Liver (tissue), 9 donors: ENCODE data around the gene LMOD3. TPM values are rescaled to one million over a fixed set of nuclear protein-coding genes. Genes with fewer than 3 reads are reported as not detected.
A peak's percentile ranks its signal among the peaks of the same experiment; 100 is the strongest.

ENCODE experiments used
- DNase-seq: peaks from one replicate; pipeline ENCODE4 v3.0.0-alpha.2; 2017; ENCODE audit warnings: low spot score
- H3K27ac ChIP-seq, 2 donors: one replicate each; pipeline ENCODE4 v1.7.0; 2013; ENCODE audit warnings: inconsistent platforms in 2 of 2, low read length in 2 of 2, control low read depth in 1 of 2, low read depth in 1 of 2, mild to moderate bottlenecking in 1 of 2
- H3K27me3 ChIP-seq, 4 donors: one replicate each; pipeline versions ENCODE4 v1.6.1 to v1.7.0; 2013; ENCODE audit warnings: low read length in 3 of 4, inconsistent platforms in 1 of 4, mild to moderate bottlenecking in 1 of 4, moderate library complexity in 1 of 4; ENCODE audit not compliant: control insufficient read depth in 4 of 4, insufficient read depth in 4 of 4
- H3K36me3 ChIP-seq, 4 donors: one replicate each; pipeline versions ENCODE4 v1.6.1 to v1.7.0; 2013; ENCODE audit warnings: low read length in 3 of 4, mild to moderate bottlenecking in 3 of 4, low read depth in 1 of 4, moderate library complexity in 1 of 4; ENCODE audit not compliant: control insufficient read depth in 4 of 4, insufficient read depth in 3 of 4
- H3K4me1 ChIP-seq, 4 donors: one replicate each; pipeline versions ENCODE4 v1.6.1 to v1.7.0; 2013; ENCODE audit warnings: low read length in 3 of 4, mild to moderate bottlenecking in 3 of 4, moderate library complexity in 1 of 4; ENCODE audit not compliant: control insufficient read depth in 4 of 4, insufficient read depth in 4 of 4
- H3K4me3 ChIP-seq, 3 donors: one replicate each; pipeline versions ENCODE4 v1.6.1 to v1.7.0; 2013; ENCODE audit warnings: low read length in 3 of 3, control low read depth in 1 of 3, low read depth in 1 of 3, mild to moderate bottlenecking in 1 of 3
- H3K9ac ChIP-seq, 2 donors: one replicate each; pipeline ENCODE4 v1.7.0; 2013; ENCODE audit warnings: low read length in 2 of 2, mild to moderate bottlenecking in 2 of 2, moderate library complexity in 2 of 2, control low read depth in 1 of 2, low read depth in 1 of 2
- H3K9me3 ChIP-seq, 4 donors: one replicate each; pipeline versions ENCODE4 v1.6.1 to v1.7.0; 2013; ENCODE audit warnings: low read length in 3 of 4; ENCODE audit not compliant: control insufficient read depth in 4 of 4
- FOXA1 ChIP-seq: IDR thresholded peaks from 2 replicates; pipeline ENCODE4 v1.6.1; 2016; ENCODE audit warnings: antibody characterized with exemption
- FOXA2 ChIP-seq: IDR thresholded peaks from 2 replicates; pipeline ENCODE4 v1.6.1; 2016; ENCODE audit warnings: antibody characterized with exemption
- HNF4A ChIP-seq, 2 donors: conservative IDR thresholded peaks; 2 replicates each; pipeline ENCODE4 v1.6.1; 2016; ENCODE audit warnings: antibody characterized with exemption in 2 of 2, mild to moderate bottlenecking in 2 of 2
- JUND ChIP-seq, 2 donors: IDR thresholded peaks; 2 replicates each; pipeline ENCODE4 v1.6.1; 2016; ENCODE audit warnings: antibody characterized with exemption in 2 of 2
- NR2F2 ChIP-seq: IDR thresholded peaks from 2 replicates; pipeline ENCODE4 v1.6.1; 2016; ENCODE audit warnings: antibody characterized with exemption
- RAD21 ChIP-seq, 2 donors: IDR thresholded peaks; 2 replicates each; pipeline ENCODE4 v1.6.1; 2016; ENCODE audit warnings: antibody characterized with exemption in 2 of 2, mild to moderate bottlenecking in 2 of 2
- YY1 ChIP-seq: IDR thresholded peaks from 2 replicates; pipeline ENCODE4 v1.6.1; 2016; ENCODE audit warnings: antibody characterized with exemption, mild to moderate bottlenecking
- WGBS: extraction: QIAGEN DNeasy Blood & Tissue Kit; methylation state at CpG from one replicate; pipeline ENCODE4 v1.1.7; 2013; 5-methylcytosine and 5-hydroxymethylcytosine counted together
- polyA plus RNA-seq, 2 donors: library from polyadenylated mRNA; stranded (reverse) in 1 of 2; unstranded in 1 of 2; fragments of 200-250 nt in 1 of 2; fragments of >200 nt in 1 of 2; fragmentation: Nextera tagmentation in 1 of 2; extraction: Ambion mirVana in 1 of 2; gene quantifications; one replicate each; pipeline versions ENCODE4 v1.2.1 to v1.2.3, GENCODE V29; 2013 to 2015
- total RNA-seq, 2 donors: library from RNA; depleted of rRNA; stranded (reverse); fragments of >200 nt; gene quantifications; one replicate each; pipeline ENCODE4 v1.2.3, GENCODE V29; 2014
- TF ChIP-seq, protein P1 (sequence below): IDR thresholded peaks from 2 replicates; pipeline ENCODE4 v1.6.1; 2016; ENCODE audit warnings: antibody characterized with exemption
- TF ChIP-seq, protein P2 (sequence below): fragments of 150-350 bp; IDR thresholded peaks from 2 replicates; pipeline ENCODE4 v1.5.1; 2017; ENCODE audit warnings: improper control_type of control experiment, low read depth, low read length; ENCODE audit not compliant: missing input control
- TF ChIP-seq, protein P3 (sequence below): IDR thresholded peaks from 2 replicates; pipeline ENCODE4 v1.6.1; 2016; ENCODE audit warnings: antibody characterized with exemption
- donor health status: healthy.
- donor health status: healthy.
- donor health status: healthy.
- donor health status: healthy.
- donor health status: healthy.

Gene LMOD3
- total and polyA plus RNA-seq, 4 donors: 0.02 to 0.04 TPM; not detected in 2

DNA sequence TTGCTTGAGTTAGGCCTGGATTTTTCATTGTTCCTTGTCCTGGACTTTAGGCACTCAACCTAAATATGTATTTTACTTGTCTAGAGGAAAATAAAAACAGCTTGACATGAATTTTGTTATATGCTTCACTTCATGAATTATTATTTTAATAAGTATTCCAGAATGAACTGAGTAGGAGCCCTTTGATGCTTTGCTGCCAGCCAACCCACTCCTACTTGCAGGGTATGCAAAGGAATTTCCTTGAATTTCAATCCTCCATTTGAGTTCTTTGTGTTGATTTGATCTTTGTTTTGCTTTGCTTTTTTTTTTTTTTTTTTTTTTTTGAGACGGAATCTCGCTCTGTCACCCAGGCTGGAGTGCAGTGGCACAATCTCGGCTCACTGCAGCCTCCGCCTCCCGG, 26.1 kb downstream of the LMOD3 start (continued):
- TF ChIP-seq, protein P1, sequence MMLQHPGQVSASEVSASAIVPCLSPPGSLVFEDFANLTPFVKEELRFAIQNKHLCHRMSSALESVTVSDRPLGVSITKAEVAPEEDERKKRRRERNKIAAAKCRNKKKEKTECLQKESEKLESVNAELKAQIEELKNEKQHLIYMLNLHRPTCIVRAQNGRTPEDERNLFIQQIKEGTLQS: no peak
- TF ChIP-seq HNF4A (conservative IDR thresholded peaks at IDR 0.05): no peak
- TF ChIP-seq, protein P2, sequence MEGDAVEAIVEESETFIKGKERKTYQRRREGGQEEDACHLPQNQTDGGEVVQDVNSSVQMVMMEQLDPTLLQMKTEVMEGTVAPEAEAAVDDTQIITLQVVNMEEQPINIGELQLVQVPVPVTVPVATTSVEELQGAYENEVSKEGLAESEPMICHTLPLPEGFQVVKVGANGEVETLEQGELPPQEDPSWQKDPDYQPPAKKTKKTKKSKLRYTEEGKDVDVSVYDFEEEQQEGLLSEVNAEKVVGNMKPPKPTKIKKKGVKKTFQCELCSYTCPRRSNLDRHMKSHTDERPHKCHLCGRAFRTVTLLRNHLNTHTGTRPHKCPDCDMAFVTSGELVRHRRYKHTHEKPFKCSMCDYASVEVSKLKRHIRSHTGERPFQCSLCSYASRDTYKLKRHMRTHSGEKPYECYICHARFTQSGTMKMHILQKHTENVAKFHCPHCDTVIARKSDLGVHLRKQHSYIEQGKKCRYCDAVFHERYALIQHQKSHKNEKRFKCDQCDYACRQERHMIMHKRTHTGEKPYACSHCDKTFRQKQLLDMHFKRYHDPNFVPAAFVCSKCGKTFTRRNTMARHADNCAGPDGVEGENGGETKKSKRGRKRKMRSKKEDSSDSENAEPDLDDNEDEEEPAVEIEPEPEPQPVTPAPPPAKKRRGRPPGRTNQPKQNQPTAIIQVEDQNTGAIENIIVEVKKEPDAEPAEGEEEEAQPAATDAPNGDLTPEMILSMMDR: no peak

- H3K9ac ChIP-seq: no peak overlapping the region
- H3K9me3 ChIP-seq: no peaks in the 10 kb centered on the region
- 86% methylated on average over 5 of the region's 5 CpGs for WGBS
- TF ChIP-seq, protein P3, sequence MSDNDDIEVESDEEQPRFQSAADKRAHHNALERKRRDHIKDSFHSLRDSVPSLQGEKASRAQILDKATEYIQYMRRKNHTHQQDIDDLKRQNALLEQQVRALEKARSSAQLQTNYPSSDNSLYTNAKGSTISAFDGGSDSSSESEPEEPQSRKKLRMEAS: no peak
- TF ChIP-seq FOXA2 (no peak), RAD21 (IDR thresholded peaks at IDR 0.05) (no peak)
- H3K36me3 ChIP-seq: no peaks in the 10 kb centered on the region
- H3K4me3 ChIP-seq: no peak overlapping the region
- no peak overlapping the region for H3K27ac ChIP-seq
- no peaks in the 10 kb centered on the region for H3K27me3 ChIP-seq
- peaks cover 5 to 27% (median 25%) of the 10 kb centered on the region in 4 donors for H3K4me1 ChIP-seq
- DNase-seq: no peak
Measured at GRCh38 chr3:69095636-69096035, 26.8 kb downstream of the LMOD3 start.

DNA sequence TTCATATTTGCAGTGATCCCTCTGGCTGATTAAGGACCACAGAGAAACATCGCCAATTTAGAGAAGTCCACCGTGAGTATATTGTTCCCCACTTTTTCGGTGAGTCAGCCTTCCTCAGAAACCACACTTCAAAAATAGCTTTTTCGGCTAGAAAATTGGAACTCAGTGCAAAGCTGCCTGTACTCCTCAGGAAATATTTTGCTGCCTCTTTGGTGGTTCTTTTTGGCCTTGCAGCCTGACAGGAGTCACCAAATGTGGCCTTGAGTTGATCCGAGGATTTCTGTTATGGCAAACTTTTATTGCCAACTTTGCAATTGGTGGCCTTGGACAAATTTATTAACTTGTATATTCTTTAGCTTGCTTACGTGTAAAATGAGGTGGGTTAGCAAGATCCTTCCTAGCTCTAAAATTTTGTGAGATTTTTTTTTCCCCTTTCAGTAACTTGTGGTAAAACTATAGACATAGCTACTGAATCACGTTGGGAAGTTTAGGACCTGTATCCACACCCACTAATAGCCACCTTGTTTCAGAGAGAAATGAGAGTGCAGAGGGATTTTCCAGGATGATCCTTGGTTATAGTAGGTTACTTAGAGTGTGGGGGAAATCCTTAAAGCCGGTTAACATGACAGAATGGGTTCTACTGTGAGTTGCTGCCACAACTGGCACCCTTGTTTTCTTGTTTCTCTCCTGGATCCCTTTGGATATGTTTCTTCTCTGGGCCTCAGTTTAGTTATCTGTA, 27.8 kb downstream of the LMOD3 start:
- no peaks in the 10 kb centered on the region for H3K36me3 ChIP-seq
- peak overlapping the region; percentile 27 to 43 for H3K27ac ChIP-seq
- TF ChIP-seq YY1 (no peak), HNF4A (conservative IDR thresholded peaks at IDR 0.05) (no peak), JUND (IDR thresholded peaks at IDR 0.05) (no peak)
- no peaks in the 10 kb centered on the region for H3K27me3 ChIP-seq
- H3K4me1 ChIP-seq: peaks cover 5 to 27% (median 26%) of the 10 kb centered on the region in 4 donors
- 67% methylated on average over 8 of the region's 8 CpGs for whole genome bisulfite sequencing
- H3K9me3 ChIP-seq: no peaks in the 10 kb centered on the region
- no peak overlapping the region for H3K9ac ChIP-seq
- no peak for DNase-seq
- H3K4me3 ChIP-seq: no peak overlapping the region

DNA sequence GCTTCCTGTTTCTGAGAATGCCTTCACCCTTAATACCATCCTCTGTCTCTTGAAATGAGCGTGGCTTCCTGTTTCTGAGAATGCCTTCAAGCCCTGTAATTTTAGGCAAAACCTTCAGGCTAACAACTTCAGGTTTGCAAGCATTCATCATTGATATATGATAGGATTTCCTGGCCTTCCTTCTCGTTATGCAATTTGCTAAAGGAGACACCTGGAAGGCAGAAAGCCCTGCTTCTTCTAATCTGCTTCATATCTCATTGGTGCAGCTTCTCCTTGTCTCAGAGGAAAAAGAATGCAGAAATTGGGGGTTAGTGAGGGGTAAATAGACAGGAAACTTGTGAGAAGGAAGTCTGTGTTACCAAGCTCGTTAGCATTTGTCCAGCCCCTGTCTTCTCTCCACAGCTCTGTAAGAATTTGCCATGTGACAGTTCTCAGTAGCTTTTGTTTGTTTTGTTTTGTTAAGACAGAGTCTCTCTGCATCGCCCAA, 30.3 kb downstream of the LMOD3 start:
- 49% methylated on average over 4 of the region's 4 CpGs for WGBS
- Histone ChIP-seq H3K27me3 (no peaks in the 10 kb centered on the region), H3K9me3 (no peaks in the 10 kb centered on the region), H3K36me3 (no peaks in the 10 kb centered on the region), H3K4me1 (peaks cover 5 to 29% (median 27%) of the 10 kb centered on the region in 4 donors), H3K4me3 (no peak overlapping the region), H3K27ac (peak overlapping the region; percentile 66 to 81), H3K9ac (no peak overlapping the region)
- no peak for DNase-seq
- TF ChIP-seq FOXA1 (no peak), NR2F2 (peak; percentile 61)
